Activated CD4-positive, alpha-beta T cell treated with anti-CD3 and anti-CD28 coated beads, Interleukin-10, Interleukin-2, amounts not matched to agents 100 ng/mL and 50 ng/mL, durations not matched to agents 16 hours and 8 hours (primary cell): ENCODE measurements around the gene WNK2.

ENCODE experiments used
- DNase-seq: peaks from one replicate; pipeline ENCODE4 v3.0.0-alpha.2; 2020

Gene WNK2

DNA sequence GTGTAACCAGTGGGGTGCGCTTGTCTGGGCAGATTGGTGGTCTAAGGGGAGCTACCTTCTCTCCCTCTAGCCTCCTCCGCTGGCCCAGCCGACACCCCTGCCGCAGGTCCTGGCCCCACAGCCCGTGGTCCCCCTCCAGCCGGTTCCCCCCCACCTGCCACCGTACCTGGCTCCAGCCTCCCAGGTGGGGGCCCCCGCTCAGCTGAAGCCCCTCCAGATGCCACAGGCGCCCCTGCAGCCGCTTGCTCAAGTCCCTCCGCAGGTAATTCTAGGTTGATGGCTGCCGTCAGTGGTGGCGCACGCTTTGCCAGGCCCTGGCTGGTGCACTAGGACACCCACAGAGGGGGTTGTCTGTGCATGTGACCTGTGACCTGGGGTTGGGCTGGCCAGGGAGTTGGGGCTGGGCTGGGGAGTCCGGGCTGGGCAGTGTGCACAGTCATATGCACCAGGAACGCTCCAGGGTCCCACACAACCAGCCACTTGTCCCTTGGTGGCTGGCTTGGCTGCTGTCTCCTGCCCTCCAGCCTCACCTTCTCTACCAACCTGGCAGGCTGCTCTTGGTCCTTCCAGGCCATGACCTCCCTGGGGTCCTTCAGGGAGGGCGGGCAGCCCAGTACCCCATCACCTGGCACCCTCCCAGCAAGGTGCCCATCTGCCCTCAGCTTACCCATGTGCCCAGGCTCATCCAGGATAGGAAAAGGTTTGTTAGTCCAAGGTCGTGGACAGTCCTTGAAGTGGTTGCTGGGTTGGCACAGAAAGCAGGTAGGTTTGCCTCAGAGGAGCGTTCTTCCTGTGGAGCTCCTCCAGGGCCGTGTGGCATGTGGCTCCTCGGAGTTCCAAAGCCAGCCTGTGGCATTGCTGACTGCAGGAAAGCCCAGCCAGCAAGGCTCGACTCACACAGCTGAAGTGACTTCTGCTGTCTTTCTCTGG is 73.2 kb downstream of the WNK2 start:
- DNase-seq = no peak

DNA sequence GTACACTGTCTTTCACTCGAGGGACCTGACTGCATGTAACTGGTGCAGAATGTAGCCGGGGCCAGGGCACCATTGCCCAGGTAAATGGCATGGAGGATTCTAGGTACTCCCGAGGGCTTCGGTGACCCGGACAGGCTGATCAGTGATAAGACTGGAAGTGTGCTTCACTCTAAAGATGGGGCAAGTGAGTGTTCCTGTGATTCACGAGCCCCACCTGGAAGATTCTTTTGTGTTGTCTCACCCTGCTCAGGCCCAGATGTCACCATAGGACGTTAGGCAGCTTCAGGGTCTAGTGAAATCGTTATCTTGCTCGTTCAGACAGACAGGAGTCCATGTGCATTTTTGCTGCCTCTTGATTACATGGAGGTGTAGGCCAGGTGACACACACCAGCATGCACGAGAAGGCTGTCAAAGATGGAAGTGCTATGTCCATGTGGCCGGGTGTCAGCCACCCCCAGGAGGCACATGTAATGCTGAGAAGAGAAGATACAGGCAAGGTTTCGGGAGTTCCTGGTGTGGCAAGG is 73.9 kb downstream of the WNK2 start:
- DNase-seq = no peak

DNA sequence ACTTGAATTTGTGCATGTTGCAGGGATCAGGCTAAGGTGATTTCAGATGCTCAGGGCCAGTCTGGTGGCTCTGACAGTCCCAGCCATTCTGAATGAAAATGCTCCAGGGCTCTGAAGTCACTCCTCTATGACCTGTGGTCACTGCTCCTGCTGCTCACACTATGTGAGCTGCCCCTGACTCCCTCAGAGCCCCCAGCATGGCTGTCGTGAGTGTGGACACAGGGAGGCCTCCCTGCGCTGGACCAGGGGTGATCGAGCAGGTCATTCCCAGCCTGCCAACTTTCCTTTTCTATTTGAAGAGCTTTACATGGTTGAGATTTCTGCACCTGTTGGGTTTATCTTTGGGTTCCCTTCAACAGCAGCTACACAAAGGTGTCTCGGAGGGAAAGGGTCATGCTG is 74.5 kb downstream of the WNK2 start:
- no peak for DNase-seq

DNA sequence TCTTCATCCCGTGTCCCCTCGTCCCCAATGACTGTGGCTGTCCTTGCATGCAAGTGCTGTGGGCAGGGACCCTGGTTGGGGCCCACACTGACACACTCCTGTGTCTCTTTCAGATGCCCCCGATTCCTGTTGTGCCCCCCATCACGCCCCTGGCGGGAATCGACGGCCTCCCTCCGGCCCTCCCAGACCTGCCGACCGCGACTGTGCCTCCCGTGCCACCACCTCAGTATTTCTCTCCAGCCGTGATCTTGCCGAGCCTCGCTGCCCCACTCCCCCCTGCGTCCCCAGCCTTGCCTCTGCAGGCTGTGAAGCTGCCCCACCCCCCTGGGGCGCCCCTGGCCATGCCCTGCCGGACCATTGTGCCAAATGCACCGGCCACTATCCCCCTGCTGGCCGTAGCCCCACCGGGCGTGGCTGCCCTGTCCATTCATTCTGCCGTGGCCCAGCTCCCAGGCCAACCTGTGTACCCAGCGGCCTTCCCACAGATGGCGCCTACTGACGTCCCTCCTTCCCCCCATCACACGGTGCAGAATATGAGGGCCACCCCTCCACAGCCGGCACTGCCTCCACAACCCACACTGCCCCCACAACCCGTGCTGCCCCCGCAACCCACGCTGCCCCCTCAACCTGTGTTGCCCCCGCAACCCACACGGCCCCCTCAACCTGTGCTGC is 75.0 kb downstream of the WNK2 start:
- no peak for DNase-seq

DNA sequence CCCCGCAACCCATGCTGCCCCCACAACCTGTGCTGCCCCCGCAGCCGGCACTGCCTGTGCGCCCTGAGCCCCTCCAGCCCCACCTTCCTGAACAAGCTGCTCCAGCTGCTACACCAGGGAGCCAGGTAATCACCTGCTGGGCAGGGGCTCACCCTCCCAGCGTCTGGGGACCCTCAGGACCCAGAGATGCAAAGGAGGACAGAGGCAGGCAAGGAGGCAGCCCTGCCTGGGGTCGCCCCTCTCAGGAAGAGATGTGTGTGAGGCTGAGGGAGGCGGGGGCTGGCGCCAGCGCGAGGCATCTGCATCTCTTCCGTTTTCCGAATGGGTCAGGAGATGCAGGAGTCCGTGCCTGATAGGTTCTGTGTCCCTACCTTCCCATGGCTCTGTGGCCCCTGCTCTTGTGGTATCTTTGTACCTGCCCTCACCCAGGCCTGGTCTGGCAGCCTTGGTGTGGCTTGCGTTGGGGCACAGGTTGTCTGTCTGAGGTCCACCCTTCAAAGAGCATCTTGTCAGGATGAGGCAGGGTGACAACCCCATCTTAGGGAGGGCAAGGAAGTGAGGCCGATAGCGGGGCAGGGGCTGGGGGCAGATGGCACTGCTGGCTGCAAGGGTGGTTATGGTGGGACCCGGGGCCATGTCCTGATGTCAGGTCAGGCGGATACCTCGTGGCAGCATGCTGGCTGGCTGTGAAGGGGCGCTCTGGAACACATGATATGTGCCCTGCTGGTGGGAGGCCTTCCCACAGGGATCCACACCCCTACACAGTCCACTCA is 75.7 kb downstream of the WNK2 start:
- DNase-seq = no peak

GRCh38 chr9:93260263-93261066 is 76.5 kb downstream of the WNK2 start:
- no peak for DNase-seq

DNA sequence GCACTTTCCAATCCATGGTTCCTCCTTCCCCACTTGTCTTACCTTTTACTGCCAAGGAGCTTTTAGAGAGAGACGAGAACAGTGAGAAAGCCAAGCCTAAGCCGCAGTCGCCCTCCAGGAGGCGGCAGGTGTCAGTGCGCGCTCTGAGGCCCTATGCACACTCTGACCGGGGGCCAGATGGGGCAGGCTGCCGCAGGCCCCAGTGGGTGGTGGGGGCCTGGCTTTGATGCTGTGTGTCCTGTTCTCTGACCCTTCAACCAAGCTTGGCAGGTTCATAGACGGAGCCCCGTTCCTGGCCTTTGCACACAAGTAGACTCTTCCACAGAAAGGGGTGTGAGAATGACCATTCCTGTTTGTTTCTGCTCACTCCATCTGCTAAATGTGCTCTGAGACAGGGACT is 77.3 kb downstream of the WNK2 start:
- no peak for DNase-seq

DNA sequence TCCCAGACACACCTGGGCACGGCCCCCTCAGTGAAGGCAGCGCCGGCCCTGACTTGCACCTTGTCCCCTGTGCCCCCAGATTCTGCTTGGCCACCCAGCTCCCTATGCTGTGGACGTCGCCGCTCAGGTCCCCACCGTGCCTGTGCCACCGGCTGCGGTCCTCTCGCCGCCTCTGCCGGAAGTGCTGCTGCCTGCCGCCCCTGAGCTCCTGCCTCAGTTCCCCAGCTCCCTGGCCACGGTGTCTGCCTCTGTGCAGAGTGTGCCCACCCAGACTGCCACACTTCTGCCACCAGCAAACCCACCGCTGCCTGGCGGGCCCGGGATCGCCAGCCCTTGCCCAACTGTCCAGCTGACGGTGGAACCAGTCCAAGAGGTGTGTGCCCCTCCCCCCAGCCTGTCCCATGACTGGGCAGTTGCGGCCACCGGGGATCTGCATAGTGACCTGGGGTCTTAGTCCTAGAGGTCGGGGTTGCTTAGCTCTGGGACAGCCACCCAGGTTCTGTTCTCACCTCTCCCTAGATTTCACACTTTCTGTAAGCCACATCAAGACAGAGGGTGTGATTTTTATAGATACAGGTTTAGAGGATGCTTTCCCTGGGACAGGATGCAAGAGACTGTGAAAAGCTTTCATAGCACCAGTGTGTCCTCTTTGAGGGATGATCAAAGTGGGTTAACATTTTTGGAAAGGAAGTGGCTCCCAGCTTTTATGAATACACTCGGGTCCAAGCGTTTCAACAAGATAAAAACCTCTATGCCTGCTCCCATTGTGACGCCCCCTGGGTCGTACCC is 78.0 kb downstream of the WNK2 start:
- no peak for DNase-seq

GRCh38 chr9:93262537-93263310 is 78.8 kb downstream of the WNK2 start:
- DNase-seq = no peak

DNA sequence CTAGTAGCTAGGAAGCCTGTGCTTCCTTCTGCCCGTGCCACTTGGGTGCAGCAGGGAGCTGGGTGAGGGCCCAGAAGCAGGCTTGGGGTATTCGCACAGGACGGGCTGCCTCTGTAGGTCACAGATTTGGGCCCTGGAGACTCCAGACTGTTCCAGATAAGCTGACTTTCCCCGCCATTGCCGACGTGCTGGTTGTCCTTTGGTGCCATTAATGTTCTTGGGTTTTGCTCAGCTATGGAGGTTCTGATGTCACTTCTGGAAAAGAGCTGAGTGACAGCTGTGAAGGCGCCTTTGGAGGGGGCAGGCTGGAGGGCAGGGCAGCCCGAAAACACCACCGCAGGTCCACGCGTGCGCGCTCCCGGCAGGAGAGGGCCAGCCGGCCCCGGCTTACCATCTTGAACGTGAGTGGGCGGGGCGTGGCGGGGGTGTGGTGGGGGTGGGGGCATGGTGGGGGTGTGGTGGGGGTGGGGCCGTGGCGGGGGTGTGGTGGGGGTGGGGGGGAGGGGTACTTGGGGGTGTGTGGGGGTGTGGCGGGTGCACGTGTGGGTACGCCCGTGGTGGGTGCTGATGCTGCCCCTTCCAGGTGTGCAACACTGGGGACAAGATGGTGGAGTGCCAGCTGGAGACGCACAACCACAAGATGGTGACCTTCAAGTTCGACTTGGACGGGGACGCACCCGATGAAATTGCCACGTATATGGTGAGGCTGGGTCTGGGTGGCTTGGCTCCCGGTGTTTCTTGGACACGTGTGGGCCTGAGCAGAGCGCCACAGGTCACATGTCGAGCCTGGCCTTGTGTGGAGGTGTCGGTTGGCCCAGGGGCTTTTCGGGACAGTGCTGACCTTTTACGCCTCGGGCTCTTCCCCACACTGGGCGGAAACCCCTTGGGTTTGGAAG is 79.6 kb downstream of the WNK2 start:
- DNase-seq = no peak

DNA sequence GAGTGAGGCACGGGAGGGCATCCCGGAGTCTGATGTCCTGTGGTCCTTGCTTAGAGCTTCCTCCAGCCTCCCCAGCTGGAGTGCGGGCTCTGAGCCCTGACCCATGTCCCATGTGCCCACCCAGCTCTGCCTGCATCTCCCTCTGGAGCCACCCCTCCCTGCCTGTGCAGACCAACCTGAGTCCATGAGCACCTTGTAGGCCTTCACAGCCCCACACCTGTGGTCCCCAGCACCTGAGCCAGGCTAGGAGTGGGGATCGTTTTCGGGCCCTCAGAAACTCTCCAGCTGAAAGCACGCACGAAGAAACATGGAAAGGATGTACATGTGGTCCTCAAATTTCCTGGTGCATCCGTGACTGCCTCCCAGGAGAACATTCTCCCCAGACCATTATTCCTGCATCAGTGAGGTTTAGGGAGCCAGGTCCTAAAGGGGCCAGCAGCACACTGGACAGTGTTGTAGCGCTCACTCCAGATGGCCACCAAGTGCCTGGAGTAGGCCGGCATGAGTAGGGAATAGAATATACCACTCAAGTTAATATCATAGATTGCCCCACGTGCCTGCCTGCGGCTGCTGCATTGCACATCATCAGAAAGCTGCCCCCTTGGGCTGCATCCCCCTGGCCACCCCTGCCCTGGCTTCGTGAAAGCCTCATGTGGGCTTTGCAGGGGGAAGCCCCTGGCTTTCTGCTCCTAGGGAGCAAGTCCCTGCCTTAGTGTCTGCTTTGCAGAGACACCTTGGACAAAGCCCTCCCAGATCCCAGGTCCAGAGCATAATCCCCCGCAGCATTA is 80.6 kb downstream of the WNK2 start:
- DNase-seq = no peak

DNA sequence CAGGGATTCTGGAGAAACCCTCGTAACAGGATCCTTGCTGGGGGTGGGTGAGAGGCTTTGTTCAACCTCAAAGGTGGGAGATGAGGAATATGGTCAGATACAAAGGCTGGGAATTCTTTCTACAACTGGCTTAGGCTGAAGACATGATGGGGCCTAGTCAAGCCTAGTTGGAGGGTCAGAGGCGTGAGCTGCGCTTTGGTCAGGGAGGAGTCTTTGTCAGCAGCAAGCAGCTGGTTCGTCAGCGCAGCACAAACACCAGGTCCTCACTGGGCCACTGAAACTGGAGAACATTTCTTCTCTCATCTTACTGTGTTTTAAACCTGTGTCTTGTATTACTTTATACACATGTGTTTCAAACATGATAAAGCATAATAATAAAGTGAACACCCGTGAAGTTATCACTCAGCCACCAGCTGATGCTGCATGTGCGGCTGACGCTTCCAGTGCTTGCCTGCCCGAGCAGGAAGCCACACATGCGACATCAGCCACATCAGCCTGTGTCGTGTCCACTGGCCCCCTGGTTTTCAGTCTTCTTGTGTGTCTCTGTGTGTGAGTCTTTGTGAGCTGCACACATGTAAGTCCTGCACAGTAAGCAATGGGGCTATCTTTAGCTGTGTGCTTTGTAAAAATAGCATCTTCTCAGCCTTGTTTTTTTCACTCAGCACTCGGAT is 81.5 kb downstream of the WNK2 start:
- DNase-seq = no peak

GRCh38 chr9:93265972-93266371 is 82.0 kb downstream of the WNK2 start:
- no peak for DNase-seq

- DNase-seq = no peak
Observed at GRCh38 chr9:93266521-93267001, 82.6 kb downstream of the WNK2 start.

DNA sequence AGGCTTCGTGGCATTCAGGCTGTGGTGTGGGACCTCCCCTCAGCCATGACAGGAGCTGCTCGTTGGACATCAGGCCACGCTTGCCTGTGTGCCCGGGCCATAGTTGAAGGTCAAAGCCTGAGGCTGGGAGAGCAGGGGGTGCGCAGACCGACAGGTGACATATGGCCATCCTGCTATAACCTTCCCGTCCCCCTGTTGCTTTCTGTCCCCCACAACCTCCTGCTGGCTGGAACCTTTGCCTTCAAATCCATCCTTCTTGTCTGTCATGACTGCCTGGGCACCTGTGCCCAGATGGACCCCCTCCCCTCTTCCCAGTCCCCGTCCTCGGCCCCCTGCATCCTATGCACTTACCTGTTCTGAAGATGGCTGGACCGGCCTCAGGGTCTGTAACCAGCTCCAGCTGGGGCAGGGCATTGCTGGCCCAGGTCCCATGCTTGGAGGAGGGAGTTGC is 83.2 kb downstream of the WNK2 start:
- DNase-seq = no peak

DNA sequence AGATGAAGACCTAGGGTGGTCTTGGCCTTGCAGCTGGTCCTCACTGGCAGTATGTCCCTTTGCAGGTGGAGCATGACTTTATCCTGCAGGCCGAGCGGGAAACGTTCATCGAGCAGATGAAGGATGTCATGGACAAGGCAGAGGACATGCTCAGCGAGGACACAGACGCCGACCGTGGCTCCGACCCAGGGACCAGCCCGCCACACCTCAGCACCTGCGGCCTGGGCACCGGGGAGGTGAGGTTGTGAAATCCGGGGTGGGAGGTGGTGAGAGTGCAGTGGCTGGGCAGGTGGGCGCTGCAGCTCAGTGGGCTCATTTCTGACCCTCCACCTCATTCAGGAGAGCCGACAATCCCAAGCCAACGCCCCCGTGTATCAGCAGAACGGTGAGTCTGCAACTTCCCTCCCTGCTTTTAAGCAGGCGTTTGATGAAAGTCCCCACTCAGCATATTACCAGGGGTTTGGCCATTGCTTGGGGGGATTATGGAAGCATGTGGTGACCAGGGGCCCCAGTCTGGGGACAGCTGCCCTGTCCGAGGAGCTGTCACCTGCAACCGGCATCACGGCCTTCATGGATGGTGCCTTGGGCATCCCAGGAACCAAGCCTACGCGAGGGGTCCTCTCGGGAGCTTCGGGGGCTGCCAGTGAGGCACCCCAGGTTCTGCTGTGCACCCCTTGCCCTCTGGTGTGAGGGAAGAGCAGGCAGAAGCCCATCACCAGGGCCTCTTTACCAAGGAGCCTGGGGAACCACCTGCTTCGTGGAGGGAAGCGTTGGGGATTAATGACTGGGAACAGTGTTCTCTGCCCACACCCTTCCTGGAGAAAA is 84.0 kb downstream of the WNK2 start:
- no peak for DNase-seq
